Activated gamma-delta T cell treated with Interleukin-2 at 50 U/mL for 16 hours (primary cell): ENCODE results near the gene STX10.

Source experiments
- DNase-seq: peaks from one replicate; pipeline ENCODE4 v3.0.0-alpha.2; 2020

Gene STX10

DNA sequence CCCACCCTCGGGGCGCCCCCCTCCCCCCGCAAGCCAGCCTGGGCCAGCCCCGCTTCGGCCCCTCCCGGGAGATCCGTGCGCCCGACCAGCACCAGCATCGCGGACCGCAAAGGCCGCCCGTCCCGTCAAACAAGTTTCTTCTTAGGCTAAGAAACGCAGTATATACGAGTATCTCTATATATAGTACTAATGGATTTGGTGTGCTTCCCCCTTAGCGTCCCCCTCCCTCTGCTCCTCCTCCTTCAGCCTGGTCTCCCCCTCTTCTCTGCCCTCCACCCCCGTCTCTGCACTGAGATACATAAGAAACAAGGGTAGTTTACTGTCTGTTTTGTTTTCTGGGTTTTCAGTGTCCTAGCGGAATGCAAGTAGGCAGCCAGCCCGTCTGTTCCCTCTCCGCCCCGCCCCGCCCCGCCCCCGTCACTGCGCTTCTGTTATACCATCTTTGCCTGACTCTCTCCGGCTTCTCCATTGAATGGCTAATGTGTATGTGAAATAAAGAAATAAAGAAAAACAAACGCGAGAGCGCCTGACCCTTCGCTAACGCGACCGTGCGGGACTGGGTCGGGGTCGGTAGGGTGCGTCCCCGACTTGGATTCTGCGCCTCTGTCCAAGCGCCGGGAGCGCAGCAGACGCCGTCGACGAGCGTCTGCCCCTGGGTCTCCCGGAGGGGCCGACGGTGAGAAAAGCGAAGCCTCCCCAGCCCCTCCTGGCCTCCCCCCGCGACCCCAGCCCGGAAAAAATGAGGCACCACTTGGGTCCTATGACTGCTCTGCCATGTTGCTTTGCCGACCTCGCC lies 51.7 kb downstream of the STX10 start:
- no peak for DNase-seq

DNA sequence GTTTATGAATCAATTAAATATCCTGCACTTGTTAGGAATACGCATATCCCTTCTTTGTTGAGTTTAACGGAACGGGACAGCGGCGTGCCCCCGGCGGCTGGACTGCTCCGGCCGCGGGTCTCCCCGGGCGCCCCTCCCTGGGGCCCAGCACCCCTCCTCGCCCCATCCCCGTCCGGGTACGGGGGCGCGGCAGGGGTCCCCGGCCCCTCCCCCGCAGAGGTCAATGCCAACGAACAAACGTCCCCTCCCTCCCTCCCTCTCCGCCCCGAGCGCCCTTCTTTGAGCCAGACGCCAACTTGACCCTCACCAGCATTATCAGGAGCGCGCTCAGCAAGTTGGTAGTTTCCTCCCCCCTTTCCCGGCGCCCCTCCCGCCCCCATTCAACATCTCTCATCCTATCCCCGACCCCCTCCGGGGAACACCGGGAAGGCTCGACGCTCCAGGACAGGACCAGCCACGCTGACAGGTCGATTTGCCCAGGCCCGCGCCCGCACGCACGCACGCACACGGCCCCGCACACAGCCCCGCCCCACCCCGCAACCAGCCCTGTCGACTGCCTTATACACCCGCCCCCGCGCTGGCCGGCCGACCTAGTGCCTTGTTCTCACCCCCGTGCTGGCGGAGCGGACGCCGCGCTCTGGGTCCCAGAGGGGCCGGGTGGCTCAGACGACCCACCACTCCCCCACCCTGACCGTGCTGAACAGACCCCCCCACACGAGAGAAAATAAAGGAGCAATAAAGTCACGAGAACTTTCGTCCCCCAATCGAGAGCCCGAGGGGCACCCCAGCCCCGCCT lies 52.5 kb downstream of the STX10 start:
- DNase-seq = no peak

DNA sequence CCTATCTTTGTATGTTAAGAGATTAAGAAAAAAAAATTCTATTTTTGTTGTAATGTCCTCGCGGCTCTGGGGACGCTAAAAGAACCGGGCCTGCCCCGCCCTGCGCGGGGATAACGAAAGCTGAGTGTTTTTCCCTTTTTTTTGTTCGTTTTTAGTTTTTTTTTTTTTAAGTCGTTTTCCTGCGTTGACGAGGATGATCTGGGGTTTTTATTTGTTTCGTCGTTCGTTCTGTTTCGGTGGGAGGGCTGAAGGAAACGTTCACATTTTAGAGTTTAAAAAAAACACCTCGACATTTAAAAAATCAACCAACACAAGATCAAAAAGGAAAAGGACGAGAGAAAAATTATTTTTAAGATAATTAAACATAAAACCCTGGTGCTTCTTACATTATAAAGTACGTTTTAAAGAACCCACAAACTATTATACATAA lies 53.1 kb downstream of the STX10 start:
- no peak for DNase-seq

DNA sequence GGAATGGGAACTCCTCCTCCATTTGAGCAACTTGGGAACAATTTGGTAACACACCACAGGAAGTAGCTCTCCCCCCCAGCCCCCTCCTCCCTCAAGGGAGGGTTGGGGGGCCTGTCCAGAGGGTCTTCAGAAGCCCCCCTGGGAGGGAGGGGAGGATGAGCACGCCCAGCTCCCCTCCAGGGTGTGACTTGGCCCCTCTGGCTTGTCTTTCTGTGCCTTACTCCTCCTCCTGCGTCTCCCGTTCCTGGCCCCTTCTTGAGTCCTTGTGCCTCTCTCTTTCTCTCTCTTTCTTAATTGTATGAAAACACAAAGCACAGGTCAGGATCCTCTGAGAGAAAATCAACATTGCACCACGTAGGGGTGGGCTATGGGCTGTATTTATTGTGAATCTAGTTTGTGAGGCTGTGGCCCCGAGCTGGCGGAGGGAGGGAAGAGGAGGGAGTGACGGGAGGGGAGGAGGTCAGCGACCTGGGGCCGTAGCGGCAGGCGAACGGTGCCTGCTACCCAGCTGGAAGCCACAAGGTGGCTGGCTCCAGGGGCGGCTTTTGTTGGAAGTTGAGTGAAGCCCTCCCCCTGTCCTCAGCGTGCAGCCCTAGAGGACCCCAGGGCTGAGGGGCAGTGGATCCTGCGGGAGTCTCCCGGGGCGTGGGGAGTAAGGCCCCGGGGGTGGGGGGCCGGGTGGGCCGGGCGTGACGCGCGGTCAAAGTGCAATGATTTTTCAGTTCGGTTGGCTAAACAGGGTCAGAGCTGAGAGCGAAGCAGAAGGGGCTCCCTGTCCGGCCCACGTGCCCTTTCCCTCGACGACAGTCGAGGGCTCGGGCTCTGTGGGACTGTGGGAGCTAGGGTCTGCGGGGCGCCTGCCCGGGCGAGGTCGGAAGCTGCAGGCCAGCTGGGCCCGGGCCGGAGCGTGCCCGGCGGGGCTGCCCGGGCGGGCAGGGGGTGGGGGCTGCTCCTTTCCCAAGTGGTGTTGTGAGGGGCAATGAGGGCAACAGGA lies 53.9 kb downstream of the STX10 start:
- no peak for DNase-seq

DNA sequence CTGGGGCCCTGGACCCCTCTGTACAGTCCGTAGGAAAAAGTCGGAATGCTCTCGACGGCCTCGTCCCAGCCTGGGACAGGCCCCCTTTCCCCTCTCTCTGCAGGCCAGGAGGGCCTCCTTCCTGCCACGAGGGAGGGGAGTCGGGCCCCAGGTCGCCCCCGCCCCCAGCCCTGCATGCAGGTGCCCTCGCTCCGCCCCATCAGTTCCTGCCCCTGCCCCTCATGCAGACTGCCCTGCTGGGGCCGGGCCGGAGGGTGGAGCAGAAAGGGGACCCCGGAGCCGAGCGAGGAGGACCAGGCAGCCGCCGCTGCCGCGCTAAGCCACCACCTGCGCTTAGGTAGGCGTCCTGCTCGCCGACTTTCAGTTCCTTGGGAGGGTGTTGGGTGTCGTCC lies 54.8 kb downstream of the STX10 start:
- no peak for DNase-seq

DNA sequence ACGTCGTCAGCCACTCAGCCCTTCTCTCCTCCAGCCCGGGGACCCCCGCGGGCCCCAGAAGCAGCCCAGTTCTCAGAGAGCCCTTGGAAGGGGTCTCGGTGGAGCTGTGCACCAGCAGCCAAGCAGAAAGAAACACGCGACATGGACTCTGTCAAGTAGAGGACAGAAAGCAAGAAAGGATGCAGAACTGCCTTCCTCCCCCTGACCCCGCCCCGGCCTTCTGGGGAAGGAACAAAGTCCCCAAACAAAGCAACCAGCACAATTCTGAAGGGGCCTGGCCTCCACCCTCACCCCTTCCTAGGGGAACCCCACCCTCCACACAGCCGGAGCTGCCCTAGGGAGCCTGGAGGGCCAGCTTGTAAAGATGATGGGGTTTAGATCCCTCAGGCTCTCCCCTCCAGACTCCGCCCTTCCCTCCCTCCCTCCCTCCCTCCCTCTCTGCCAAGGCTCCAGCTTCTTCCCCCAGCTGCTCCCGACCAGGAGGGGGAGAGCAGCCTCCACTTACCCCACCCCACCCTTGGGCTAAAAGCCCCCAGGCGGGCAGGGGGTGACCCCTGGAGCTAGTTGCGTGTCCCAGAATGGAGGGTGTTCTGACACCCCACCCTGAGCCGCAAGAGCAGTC lies 55.3 kb downstream of the STX10 start:
- no peak for DNase-seq

DNA sequence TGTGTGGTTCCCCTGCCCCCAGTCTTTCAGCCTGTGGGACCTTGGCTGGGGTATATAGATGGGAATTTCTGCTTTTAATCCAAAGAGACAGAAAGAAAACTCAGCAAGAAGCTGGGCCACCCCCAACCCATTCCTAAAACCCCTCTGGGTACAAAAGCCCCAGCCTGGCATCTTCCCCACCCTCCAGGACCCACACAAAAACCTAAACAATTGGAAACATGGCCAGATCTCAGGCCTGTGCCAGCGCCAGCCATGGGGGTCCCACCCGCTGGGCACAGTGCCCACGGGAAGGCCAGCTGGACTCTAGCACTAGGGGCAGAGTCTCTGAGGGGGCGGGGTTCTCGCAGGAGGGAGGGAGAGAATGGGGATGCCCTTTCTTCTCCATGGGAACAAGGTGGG lies 56.1 kb downstream of the STX10 start:
- DNase-seq = no peak
